HG03064 (cell line): ENCODE data around the gene ST3GAL2.

Experiments used
- ATAC-seq: cut with Tn5 transposase; IDR thresholded peaks from one replicate; pipeline ENCODE4 v1.9.1; 2021; ENCODE audit warnings: low read depth; ENCODE audit not compliant: unreplicated experiment

The ST3GAL2 gene

DNA sequence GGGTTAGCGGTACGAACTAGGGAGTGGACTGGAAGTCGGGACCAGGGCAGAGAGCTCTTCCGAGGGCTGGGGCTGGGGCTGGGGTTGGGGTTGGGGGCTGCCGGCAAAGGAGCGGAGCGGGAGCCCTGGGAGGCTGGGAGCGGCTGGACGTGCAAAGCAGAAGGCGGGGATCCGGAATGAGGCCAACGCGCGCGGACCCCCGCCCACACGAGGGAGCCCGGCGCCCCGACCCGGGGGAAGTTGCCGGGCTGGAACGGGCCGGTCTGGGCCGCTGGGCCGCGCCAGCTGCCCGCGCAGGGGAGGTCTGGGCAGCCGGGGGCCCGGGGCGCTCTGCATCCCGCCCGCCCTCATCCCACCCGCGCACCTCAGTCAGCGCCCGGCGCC is 323 bp downstream of the ST3GAL2 start:
- no peak for ATAC-seq

- ATAC-seq = no peak
Observed at GRCh38 chr16:70437582-70438557, 1.0 kb downstream of the ST3GAL2 start.

DNA sequence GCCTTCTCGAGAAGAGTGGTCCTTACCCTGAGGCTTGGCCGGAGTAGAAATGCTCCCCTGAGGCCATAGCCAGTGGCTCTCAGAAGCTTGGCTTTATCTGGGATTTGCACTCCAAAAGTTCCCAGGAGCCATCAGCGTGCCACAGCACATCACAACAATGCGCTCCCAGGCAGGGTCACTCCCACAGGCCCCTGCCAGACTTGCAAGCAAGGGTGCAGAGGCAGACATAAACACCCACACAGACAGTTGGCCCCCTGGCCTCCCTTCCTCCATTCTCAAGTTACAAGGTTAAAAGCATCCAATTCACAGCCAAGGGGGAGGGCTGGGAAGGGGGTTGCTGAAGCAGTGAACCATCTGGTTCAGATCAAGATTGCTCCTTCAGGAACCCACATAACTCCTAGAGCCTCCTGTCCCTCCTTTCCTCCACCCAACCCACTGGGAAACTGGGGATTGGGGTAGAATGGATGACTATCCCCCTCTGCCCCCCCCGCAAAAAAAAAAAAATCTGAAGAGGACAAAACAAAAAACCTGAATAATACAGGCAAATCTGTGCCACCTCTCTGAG is 1.8 kb downstream of the ST3GAL2 start:
- no peak for ATAC-seq

DNA sequence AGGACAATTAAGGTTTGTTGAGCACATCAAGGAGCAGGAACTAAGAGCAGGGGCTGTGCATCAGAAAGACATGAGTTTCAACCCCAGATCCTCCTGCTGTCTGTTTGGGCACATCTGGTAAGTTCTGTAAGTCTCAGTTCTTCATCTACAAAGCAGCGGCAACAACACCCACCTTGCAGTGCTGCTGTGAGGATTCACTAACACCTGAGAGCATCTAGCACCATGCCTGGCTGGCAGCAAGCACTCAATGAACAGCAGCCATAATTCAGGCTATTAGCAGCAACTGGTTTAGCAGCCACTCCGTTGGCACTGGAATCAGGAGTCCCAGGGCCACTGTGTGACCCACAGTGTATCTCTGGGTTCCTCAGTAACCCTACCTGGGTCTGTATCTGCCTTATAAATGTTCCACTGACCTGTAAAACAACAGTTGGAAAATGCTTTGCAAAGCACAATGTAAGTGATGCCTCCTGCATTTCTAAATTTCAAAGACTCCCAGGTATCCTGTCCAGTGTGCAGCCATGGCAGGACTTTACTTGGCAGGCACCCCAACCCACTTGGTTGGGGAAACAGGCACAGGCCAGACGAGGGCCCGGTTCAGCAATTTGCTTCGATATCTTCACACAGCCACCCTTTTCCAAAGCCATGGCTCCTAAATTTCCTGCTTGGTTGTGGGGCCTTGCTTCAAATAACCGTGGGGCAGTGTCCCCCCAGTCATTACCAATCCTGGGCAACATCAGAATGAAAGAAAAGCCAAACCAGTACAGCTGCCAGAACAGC is 4.2 kb downstream of the ST3GAL2 start:
- no peak for ATAC-seq

GRCh38 chr16:70433458-70434103 is 5.3 kb downstream of the ST3GAL2 start:
- ATAC-seq = no peak

DNA sequence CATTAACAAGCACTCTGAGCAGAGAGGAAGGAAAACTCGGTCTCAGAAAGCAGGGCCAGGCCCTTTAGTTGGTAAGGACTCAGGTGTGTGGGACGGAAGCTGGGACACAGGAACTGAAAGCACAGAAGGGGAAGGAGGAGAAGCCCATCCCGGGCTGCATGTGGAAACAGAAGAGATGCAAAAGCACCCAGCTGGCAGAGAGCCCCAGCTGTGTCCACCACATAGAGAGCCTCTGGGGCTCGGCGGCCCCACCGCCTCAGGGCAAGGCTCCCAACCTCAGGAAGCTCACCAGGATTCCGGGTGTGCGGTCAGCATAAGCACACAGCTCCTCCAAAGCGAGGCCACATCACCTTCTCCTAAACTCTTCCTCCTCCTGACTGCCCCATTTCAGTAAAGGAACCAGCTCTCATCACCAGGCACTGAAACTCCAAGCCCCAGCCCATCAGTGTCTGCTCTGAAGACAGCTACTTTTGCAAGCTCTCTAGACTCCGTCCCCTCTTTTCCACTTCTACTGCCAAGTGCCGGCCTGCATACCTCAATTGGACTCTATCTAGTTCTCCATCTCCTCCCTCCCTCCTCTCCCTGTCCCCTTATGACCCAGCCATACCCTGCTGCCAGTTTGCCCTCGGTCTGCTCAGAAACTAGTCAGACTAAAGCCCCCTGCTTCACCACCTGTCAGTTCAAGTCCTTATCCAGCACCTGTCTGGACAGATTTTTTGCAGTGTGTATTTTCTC is 6.0 kb downstream of the ST3GAL2 start:
- ATAC-seq = no peak

DNA sequence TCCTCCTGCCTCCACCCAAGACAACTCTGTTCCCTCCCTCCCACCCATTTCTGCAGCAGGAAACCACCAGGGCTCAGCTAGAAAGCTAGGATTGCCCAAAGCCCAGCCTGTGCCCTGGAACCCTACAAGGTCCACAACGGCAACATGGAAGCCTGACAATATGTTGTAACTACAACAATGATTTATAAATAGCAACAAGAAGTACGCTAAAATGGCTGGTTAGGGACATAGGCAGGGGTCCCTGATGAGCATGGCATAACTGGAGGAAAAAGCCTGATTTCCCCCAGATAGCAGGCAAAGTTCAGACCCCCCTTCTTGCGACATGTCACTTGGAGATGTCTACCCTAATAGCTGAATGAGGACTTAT is 6.6 kb downstream of the ST3GAL2 start:
- no peak for ATAC-seq

- ATAC-seq = no peak
Observed at GRCh38 chr16:70430667-70431536, 8.0 kb downstream of the ST3GAL2 start.

- no peak for ATAC-seq
Observed at GRCh38 chr16:70429888-70430666, 8.8 kb downstream of the ST3GAL2 start.

DNA sequence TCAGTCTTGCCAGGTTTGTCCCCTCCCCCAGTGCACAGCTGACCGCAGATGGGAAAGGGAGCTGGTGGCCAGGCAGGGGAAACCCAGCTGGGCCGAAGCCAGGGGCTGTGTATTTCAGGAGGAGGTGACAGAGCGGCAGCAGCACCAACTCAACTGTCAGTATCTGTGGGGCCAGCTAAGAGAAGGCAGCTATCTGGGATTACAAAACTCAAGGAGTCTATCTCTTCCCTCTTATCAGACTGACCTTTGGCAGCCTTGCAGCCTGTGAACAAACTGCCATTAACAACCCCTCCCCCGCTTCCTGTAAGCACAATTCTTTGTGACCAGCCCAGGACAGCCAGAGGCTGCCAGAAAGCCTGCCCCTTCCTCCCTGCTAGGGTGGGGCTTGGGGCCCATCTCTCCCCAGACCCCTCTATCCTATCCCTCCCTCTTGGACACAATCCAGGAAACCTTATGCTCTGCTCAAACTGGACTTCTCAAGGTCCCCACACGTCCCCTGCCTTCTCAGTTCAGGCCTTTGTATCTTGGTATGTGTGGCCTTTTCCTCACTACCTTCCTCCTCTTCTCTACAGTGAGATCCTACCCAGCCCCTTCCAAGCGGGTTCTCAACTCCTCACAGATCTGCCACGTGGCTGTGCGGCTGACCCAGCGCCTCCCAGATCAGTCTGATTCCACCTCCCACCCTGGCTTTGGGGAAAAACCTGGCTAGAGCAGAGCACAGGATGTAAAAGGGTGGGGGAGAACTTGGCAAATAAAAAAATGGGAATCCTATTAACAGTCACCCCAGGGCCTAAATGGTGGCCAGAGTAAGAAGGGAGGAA is 10.5 kb downstream of the ST3GAL2 start:
- no peak for ATAC-seq

DNA sequence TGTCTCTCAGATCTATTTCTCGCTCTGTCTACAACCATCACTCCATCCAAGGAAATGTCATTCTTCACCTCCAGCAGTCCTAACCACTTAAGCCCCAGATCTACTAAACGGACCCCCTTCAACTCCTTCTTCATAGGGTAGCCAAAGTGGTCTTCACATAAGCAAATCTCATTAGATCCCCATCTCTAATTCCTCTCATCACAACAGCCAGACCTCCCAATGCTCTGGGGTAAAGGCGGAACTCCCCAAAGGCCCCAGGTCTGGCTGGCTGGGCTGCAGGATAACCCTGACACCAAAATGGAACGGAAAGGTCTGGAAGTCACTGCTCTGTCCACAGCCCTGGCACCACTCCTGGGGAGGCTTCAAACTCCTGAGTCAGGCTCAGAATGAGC is 11.1 kb downstream of the ST3GAL2 start:
- ATAC-seq = no peak

DNA sequence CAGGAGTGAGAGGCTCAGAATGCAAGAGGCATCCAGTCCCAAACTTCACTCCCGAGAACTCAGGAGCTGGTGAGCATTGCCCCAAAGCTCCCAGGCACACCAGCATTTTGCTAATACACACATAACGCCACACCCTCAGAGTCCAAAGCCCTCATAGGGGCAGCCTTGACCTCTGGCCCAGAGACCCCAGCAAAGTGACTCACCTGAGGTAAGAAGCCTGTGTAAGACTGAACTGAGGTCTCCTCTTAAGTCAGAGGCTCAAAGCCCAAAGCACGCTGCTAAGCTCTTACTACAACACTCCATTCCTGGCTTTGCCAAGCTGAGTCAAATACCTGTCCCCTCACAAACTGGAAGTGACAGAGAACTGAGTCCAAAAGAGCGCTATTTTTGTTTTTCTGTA is 16.4 kb downstream of the ST3GAL2 start:
- ATAC-seq = no peak

GRCh38 chr16:70421473-70422311 is 17.2 kb downstream of the ST3GAL2 start:
- ATAC-seq = no peak

DNA sequence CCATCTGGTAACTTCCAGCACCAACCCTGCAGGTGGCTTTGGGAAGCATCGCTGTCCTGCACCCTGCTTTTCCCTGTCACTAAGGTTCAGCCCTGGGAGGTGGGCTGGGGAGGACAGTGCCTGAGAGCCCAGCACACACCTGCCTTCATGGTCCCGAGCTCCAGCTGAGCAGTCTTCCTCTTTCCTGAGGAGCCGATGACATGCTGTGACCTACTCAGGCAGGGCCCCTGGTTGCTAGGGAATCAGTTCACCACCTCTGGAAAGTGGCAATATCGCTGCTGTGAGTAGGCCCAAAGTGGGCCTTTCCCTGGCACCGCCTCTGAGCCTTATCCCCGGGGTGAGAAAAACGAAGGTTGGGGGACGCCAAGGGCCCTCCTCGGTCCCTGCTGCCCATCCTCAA is 17.9 kb downstream of the ST3GAL2 start:
- ATAC-seq = no peak

- ATAC-seq = no peak
Observed at GRCh38 chr16:70419384-70420327, 19.2 kb downstream of the ST3GAL2 start.

- no peak for ATAC-seq
Observed at GRCh38 chr16:70418993-70419318, 19.9 kb downstream of the ST3GAL2 start.
